Stimulated activated CD4-positive, alpha-beta T cell treated with anti-CD3 and anti-CD28 coated beads, Interleukin-15, amount 100 ng/mL, for 24 hours (primary cell): ENCODE results near the gene HCFC1R1.

ENCODE experiments used
- DNase-seq: peaks from one replicate; pipeline ENCODE4 v3.0.0-alpha.2; 2020

The HCFC1R1 gene

DNA sequence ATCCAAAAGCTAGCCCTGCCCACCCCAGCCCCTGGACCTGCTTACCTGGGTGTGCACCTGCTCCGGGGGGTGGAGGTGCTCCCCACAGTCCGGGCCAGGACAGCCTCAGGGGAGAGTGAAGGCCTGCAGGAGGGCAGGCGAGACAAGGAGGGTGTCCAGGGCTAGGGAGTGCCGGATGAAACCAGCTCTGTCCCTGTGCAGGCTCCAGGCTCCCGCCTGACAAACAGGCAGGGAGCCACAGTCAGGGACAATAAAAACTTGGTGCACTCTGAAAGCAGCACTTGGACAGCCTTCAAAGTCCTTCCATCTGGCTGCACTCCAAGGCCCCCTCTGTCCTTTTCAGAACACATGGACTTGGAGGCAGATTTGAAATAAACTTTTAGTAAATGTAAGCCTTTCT is 50.6 kb downstream of the HCFC1R1 start:
- no peak for DNase-seq
